ENCODE measurements around the gene VRK3. TPM values are rescaled to one million over a fixed set of nuclear protein-coding genes. Genes with fewer than 3 reads are reported as not detected.

Gene VRK3
- total and polyA plus RNA-seq, 2 donors (not counting 1 experiment from before 2014, with no cell fraction given) = 58.5 to 123 TPM

- peaks cover 0 to 5% (median 0%) of the 10 kb centered on the region in 3 donors for H3K9me3 ChIP-seq (ENCODE audit: control extremely low read depth in 1 of 3, control insufficient read depth in 2 of 3, insufficient read depth in 1 of 3, low read length in 2 of 3)
- CTCF ChIA-PET = interaction anchor here (1.0 kb wide), 1 partner anchor 9 kb away, joined by 3 read pairs; no protein-coding TSS in a partner anchor
- intact Hi-C loops (cut with micrococcal nuclease) = no loop called here
- no peak overlapping the region for H3K9ac ChIP-seq (ENCODE audit: low read length)
- H2AFZ ChIP-seq (ENCODE audit: insufficient read depth, low read depth, low read length, poor library complexity, severe bottlenecking) = no peak overlapping the region
- H3K4me1 ChIP-seq (ENCODE audit: control insufficient read depth in 2 of 2, insufficient read depth in 2 of 2, low read length in 2 of 2) = no peaks in the 10 kb centered on the region
- POLR2A ChIA-PET = no interaction called here
- H3K27ac Mint-ChIP-seq = no peak overlapping the region
- H3K27ac ChIP-seq (ENCODE audit: low read length in 2 of 2) = no peak overlapping the region
- H3K4me3 ChIP-seq (ENCODE audit: control extremely low read depth in 1 of 5, extremely low read depth in 1 of 5, insufficient read depth in 1 of 5, low read depth in 2 of 5, low read length in 4 of 5) = no peak overlapping the region
- DNase-seq (no peak), ATAC-seq (ENCODE audit: low read depth) (no peak)
- peaks cover 13% of the 10 kb centered on the region for H4K20me1 ChIP-seq (ENCODE audit: control insufficient read depth, insufficient read depth, low read length, poor library complexity, severe bottlenecking)
- peaks cover 0 to 77% of the 10 kb centered on the region in 2 experiments for H3K36me3 ChIP-seq (replicated peaks in 1 of 2; ENCODE audit: control extremely low read depth in 1 of 2, control insufficient read depth in 1 of 2, extremely low read depth in 1 of 2, insufficient read depth in 2 of 2, low read length in 1 of 2)
- no peaks in the 10 kb centered on the region for H3K27me3 ChIP-seq (replicated peaks in 1 of 4; ENCODE audit: control extremely low read depth in 1 of 4, control insufficient read depth in 3 of 4, insufficient read depth in 4 of 4, low read length in 3 of 4)
- peaks cover 29% of the 10 kb centered on the region for H3K79me2 ChIP-seq (ENCODE audit: control insufficient read depth, insufficient read depth, low read length)
- H3K9me3 Mint-ChIP-seq (ENCODE audit: insufficient read depth) = no peaks in the 10 kb centered on the region
- H3K4me2 ChIP-seq (replicated peaks; ENCODE audit: low read depth, low read length, poor library complexity, severe bottlenecking) = no peak overlapping the region
- H3K4me3 Mint-ChIP-seq = no peak overlapping the region
- no peaks in the 10 kb centered on the region for H3K27me3 Mint-ChIP-seq
- 100% methylated on average over 3 of the region's 3 CpGs for WGBS (ENCODE audit: insufficient coverage)
- no peaks in the 10 kb centered on the region for H3K4me1 Mint-ChIP-seq
- TF ChIP-seq EZH2 (IDR thresholded peaks at IDR 0.05; ENCODE audit: borderline replicate concordance, insufficient read depth, low read depth, low read length, poor library complexity, severe bottlenecking) = no peak
- TF ChIP-seq CTCF (IDR thresholded peaks at IDR 0.05) = no peak
Measured at GRCh38 chr19:50036908-50037307, 11.7 kb upstream of the VRK3 start.

GRCh38 chr19:50030937-50031336 is 5.8 kb upstream of the VRK3 start:
- Histone ChIP-seq H3K9ac (ENCODE audit: low read length) (no peak overlapping the region), H3K4me3 (ENCODE audit: control extremely low read depth in 1 of 5, extremely low read depth in 1 of 5, insufficient read depth in 1 of 5, low read depth in 2 of 5, low read length in 4 of 5) (no peak overlapping the region), H3K4me1 (ENCODE audit: control insufficient read depth in 2 of 2, insufficient read depth in 2 of 2, low read length in 2 of 2) (peaks cover 8 to 17% of the 10 kb centered on the region in 2 donors), H3K4me2 (replicated peaks; ENCODE audit: low read depth, low read length, poor library complexity, severe bottlenecking) (no peak overlapping the region), H3K27ac (ENCODE audit: low read length in 2 of 2) (no peak overlapping the region), H4K20me1 (ENCODE audit: control insufficient read depth, insufficient read depth, low read length, poor library complexity, severe bottlenecking) (peaks cover 16% of the 10 kb centered on the region), H3K79me2 (ENCODE audit: control insufficient read depth, insufficient read depth, low read length) (peaks cover 71% of the 10 kb centered on the region), H3K27me3 (replicated peaks in 1 of 4; ENCODE audit: control extremely low read depth in 1 of 4, control insufficient read depth in 3 of 4, insufficient read depth in 4 of 4, low read length in 3 of 4) (no peaks in the 10 kb centered on the region), H2AFZ (ENCODE audit: insufficient read depth, low read depth, low read length, poor library complexity, severe bottlenecking) (no peak overlapping the region), H3K9me3 (ENCODE audit: control extremely low read depth in 1 of 3, control insufficient read depth in 2 of 3, insufficient read depth in 1 of 3, low read length in 2 of 3) (peaks cover 0 to 7% (median 0%) of the 10 kb centered on the region in 3 donors), H3K36me3 (replicated peaks in 1 of 2; ENCODE audit: control extremely low read depth in 1 of 2, control insufficient read depth in 1 of 2, extremely low read depth in 1 of 2, insufficient read depth in 2 of 2, low read length in 1 of 2) (peaks cover 0 to 48% of the 10 kb centered on the region in 2 experiments)
- WGBS (ENCODE audit: insufficient coverage) = 98% methylated on average over 10 of the region's 11 CpGs
- Mint-ChIP-seq H3K9me3 (ENCODE audit: insufficient read depth) (no peaks in the 10 kb centered on the region), H3K4me3 (no peak overlapping the region), H3K4me1 (peaks cover 12% of the 10 kb centered on the region), H3K27me3 (no peaks in the 10 kb centered on the region), H3K27ac (no peak overlapping the region)
- DNase-seq (no peak), ATAC-seq (ENCODE audit: low read depth) (no peak)
- ChIA-PET POLR2A (no interaction called here), CTCF (interaction anchor here (1.2 kb wide), 1 partner anchor 47 kb away, joined by 3 read pairs; no protein-coding TSS in a partner anchor)
- intact Hi-C loops (cut with micrococcal nuclease) = no loop called here
- TF ChIP-seq EZH2 (IDR thresholded peaks at IDR 0.05; ENCODE audit: borderline replicate concordance, insufficient read depth, low read depth, low read length, poor library complexity, severe bottlenecking) (no peak), CTCF (IDR thresholded peaks at IDR 0.05) (no peak)
